ENCODE results near the gene SALL4.
"Not testable (repeated sequence)": the region's sequence is repeated elsewhere in the genome, so short reads cannot be mapped to it uniquely, and the experiment has no call there.

The SALL4 gene

DNA sequence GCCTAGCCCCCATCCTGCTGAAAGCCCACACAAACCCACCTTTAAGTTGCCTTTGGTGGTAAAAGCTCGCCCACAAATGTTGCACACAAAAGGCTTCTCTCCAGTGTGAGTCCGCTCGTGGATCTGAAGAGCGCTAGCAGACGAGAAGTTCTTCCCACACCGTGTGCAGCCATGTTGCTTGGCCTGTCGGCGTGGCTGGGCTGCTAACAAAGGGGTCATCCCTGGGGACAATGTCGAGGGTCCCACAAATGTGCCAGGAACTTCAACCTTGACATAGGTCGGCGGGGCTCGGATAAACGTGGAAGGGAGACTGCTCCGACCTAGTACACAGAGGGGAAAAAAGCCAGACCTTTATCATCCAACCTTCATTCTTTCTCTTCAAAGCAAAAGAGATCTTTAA lies 13.5 kb downstream of the SALL4 start (continued):
- no peak for TF ChIP-seq ZNF518A (tag by site-specific recombination; conservative IDR thresholded peaks at IDR 0.05; ENCODE audit: low read depth)
- TF ChIP-seq HOXA7 (CRISPR knock-in tag; IDR thresholded peaks at IDR 0.05; ENCODE audit: borderline replicate concordance): no peak
- TF ChIP-seq MYNN (tag by site-specific recombination; IDR thresholded peaks at IDR 0.05; ENCODE audit: borderline replicate concordance): no peak
- no peak for TF ChIP-seq ELK4 (IDR thresholded peaks at IDR 0.05; ENCODE audit: borderline replicate concordance, low read depth, low read length)
- no peak for TF ChIP-seq ZSCAN5A (tag by site-specific recombination; IDR thresholded peaks at IDR 0.05)
- no peak for TF ChIP-seq IKZF3 (tag by site-specific recombination; IDR thresholded peaks at IDR 0.05)

- Histone ChIP-seq H3K36me3 (ENCODE audit: control insufficient read depth in 2 of 2, insufficient read depth in 1 of 2, low read length in 2 of 2) (no peaks in the 10 kb centered on the region), H3K27ac (ENCODE audit: extremely low read depth, low read depth, low read length) (no peak overlapping the region), H3K4me3 (ENCODE audit: low read depth, low read length) (no peak overlapping the region), H3K9me3 (ENCODE audit: control insufficient read depth, insufficient read depth, low read depth, low read length) (no peaks in the 10 kb centered on the region), H3K4me1 (ENCODE audit: control insufficient read depth, insufficient read depth, low read length) (no peaks in the 10 kb centered on the region)
- CTCF ChIA-PET: interaction anchor here (1.2 kb wide), 1 partner anchor 11 kb away, joined by 4 read pairs; no protein-coding TSS in a partner anchor
- TF ChIP-seq ZNF302 (tag by site-specific recombination; IDR thresholded peaks at IDR 0.05; ENCODE audit: low read depth) (no peak), FEZF1 (tag by site-specific recombination; IDR thresholded peaks at IDR 0.05) (no peak), BCL11B (tag by site-specific recombination; IDR thresholded peaks at IDR 0.05; ENCODE audit: low read depth) (no peak), ZNF830 (tag by site-specific recombination; IDR thresholded peaks at IDR 0.05; ENCODE audit: low read depth) (no peak)
- POLR2A ChIA-PET: no interaction called here
Observed at GRCh38 chr20:51784299-51784698, 18.0 kb downstream of the SALL4 start.

- CTCF ChIA-PET; H3K4me1 ChIP-seq (ENCODE audit: control insufficient read depth, insufficient read depth, low read length); H3K9me3 ChIP-seq (ENCODE audit: control insufficient read depth, insufficient read depth, low read depth, low read length); H3K4me3 ChIP-seq (ENCODE audit: low read depth, low read length); POLR2A ChIA-PET; H3K36me3 ChIP-seq (ENCODE audit: control insufficient read depth in 2 of 2, insufficient read depth in 1 of 2, low read length in 2 of 2); H3K27ac ChIP-seq (ENCODE audit: extremely low read depth, low read depth, low read length): not testable (repeated sequence)
Observed at GRCh38 chr20:51778229-51778759, 24.0 kb downstream of the SALL4 start.

DNA sequence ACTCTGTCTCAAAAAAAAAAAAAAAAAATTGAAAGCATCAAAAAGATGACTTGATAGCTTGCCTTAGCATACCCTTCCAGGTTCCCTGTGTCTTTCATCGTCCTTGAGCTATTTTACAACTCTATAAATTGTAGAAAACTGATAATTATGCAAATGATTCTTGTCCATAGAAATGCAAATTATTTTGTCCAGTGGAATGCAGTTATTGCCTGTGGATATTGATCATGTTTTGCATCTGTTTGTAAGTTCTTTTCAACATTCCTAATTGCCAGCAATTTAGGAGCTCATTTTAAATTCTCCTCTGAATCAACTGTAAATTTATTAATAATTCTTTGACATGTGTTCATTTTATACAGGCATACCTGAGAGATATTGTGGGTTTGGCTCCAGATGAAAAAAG lies 27.1 kb downstream of the SALL4 start:
- POLR2A ChIA-PET: no interaction called here
- TF ChIP-seq ZFHX2 (tag by site-specific recombination; conservative IDR thresholded peaks at IDR 0.05) (no peak), YY2 (tag by site-specific recombination; IDR thresholded peaks at IDR 0.05) (no peak), ZNF596 (tag by site-specific recombination; IDR thresholded peaks at IDR 0.05) (no peak), ZBTB44 (tag by site-specific recombination; IDR thresholded peaks at IDR 0.05) (no peak), ZNF585B (tag by site-specific recombination; IDR thresholded peaks at IDR 0.05) (no peak), ZBTB48 (tag by site-specific recombination; IDR thresholded peaks at IDR 0.05) (no peak), KLF9 (tag by site-specific recombination; IDR thresholded peaks at IDR 0.05; ENCODE audit: low read depth) (no peak), ELK4 (IDR thresholded peaks at IDR 0.05; ENCODE audit: borderline replicate concordance, low read depth, low read length) (no peak), ZBTB20 (tag by site-specific recombination; IDR thresholded peaks at IDR 0.05) (no peak), ZNF76 (tag by site-specific recombination; IDR thresholded peaks at IDR 0.05; ENCODE audit: borderline replicate concordance, low read depth) (no peak), GLI4 (tag by site-specific recombination; IDR thresholded peaks at IDR 0.05) (no peak)
- Histone ChIP-seq H3K9me3 (ENCODE audit: control insufficient read depth, insufficient read depth, low read depth, low read length) (no peaks in the 10 kb centered on the region), H3K36me3 (ENCODE audit: control insufficient read depth in 2 of 2, insufficient read depth in 1 of 2, low read length in 2 of 2) (no peaks in the 10 kb centered on the region), H3K27ac (ENCODE audit: extremely low read depth, low read depth, low read length) (no peak overlapping the region), H3K4me3 (ENCODE audit: low read depth, low read length) (no peak overlapping the region), H3K4me1 (ENCODE audit: control insufficient read depth, insufficient read depth, low read length) (no peaks in the 10 kb centered on the region)
- CTCF ChIA-PET: no interaction called here

Data from HEK293 (cell line).